Immature natural killer cell (primary cell): ENCODE data around the gene TMEM121. TPM values are rescaled to one million over a fixed set of nuclear protein-coding genes. Genes with fewer than 3 reads are reported as not detected.
A peak's percentile ranks its signal among the peaks of the same experiment; 100 is the strongest.
"Not testable (repeated sequence)": the region's sequence is repeated elsewhere in the genome, so short reads cannot be mapped to it uniquely, and the experiment has no call there.

Source experiments
- DNase-seq, 3 donors: peaks; one replicate each; pipeline ENCODE4 v3.0.0; 2022; ENCODE audit warnings: mixed read lengths in 1 of 3
- H3K27ac Mint-ChIP-seq, 6 donors: one replicate each; pipeline ENCODE4 v1.8.0; 2020; ENCODE audit warnings: mixed read lengths in 6 of 6, mild to moderate bottlenecking in 5 of 6, inconsistent platforms in 4 of 6, moderate library complexity in 3 of 6
- H3K27me3 Mint-ChIP-seq, 3 donors: one replicate each; pipeline ENCODE4 v1.8.0; 2020 to 2021; ENCODE audit warnings: low read depth in 3 of 3, mild to moderate bottlenecking in 3 of 3, mixed read lengths in 3 of 3, moderate library complexity in 3 of 3, inconsistent platforms in 1 of 3
- H3K36me3 Mint-ChIP-seq, 3 donors: one replicate each; pipeline ENCODE4 v1.8.0; 2020; ENCODE audit warnings: mixed read lengths in 3 of 3, inconsistent platforms in 2 of 3, mild to moderate bottlenecking in 2 of 3
- H3K4me1 Mint-ChIP-seq, 2 donors: one replicate each; pipeline ENCODE4 v1.8.0; 2020; ENCODE audit warnings: inconsistent platforms in 2 of 2, mild to moderate bottlenecking in 2 of 2, mixed read lengths in 2 of 2, moderate library complexity in 1 of 2
- H3K4me3 Mint-ChIP-seq, 5 donors: one replicate each; pipeline ENCODE4 v1.8.0; 2020; ENCODE audit warnings: mild to moderate bottlenecking in 5 of 5, mixed read lengths in 5 of 5, inconsistent platforms in 3 of 5, moderate library complexity in 3 of 5
- H3K9me3 Mint-ChIP-seq, 6 donors: one replicate each; pipeline ENCODE4 v1.8.0; 2020; ENCODE audit warnings: mild to moderate bottlenecking in 6 of 6, mixed read lengths in 6 of 6, inconsistent platforms in 4 of 6, moderate library complexity in 3 of 6
- polyA plus RNA-seq, 3 donors: library from polyadenylated mRNA; unstranded; fragments of 300-500 nt; fragmentation: Illumina TruSeq; gene quantifications; one replicate each; pipeline ENCODE4 v1.2.3, GENCODE V29; 2021

TMEM121 gene
- polyA plus RNA-seq, 3 donors from 2014 or later = 1.1 to 1.4 TPM; not detected in 1

DNA sequence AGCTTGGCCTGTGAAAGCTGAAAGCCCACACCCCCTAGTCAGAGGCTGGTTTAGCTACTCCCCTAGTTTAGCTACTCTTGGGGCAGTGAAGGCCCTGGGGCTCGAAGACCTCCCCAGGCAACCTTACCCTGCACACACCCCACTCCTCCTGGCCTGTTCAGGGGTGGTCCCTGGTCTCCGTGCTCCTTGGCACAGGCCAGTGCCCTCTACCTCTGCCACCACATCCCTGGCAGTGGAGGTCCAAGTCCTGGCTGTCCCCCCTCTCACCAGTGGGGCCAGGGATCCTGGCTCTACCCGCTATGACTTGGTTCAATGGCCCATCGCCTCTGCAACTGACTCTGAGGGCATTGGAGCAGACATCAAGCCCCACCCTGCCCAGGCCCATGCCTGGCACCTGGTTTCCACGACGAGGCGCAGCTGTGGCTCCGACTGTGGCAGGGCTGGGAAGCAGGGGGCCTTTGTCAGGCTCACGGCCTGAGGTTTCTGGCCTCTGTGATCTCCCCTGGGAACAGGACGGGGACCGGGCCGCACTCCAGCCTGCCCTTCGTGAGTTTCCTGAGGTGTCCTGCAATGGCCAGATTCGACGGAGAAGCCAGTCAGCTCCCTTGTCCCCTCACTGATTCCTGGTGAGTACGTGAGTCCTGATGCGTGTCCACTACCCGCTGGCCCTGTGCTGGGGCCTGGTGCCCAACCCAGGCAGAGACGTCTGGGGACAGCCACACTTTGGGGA is 5.7 kb downstream of the TMEM121 start:
- DNase-seq = no peak
- Mint-ChIP-seq H3K4me3 (peak overlapping the region in 1 of 5 donors; percentile 13), H3K4me1 (peaks cover 6 to 10% of the 10 kb centered on the region in 2 donors), H3K9me3 (no peaks in the 10 kb centered on the region), H3K27ac (no peak overlapping the region), H3K36me3 (no peaks in the 10 kb centered on the region), H3K27me3 (peaks cover 2 to 9% (median 6%) of the 10 kb centered on the region in 3 donors)

DNA sequence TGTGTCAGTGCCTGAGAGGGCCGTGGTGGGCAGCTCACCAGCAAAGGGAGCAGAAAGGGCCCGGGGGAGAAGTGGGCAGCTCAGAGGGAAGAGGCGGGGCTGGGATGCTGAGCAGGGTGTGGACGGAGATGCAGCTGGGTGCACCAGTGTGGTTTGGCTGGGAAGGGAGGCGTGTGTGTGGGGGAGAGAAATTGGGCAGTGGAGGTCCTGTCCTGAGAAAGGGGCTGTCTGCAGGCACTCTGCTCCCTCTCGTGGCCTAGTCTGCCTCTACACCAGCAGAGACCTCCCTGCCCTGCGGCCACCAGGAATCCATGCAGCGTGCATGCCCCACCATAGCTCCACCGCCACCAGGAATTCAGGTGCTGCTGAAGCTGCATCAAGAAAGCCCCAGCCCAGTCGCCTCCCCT is 6.4 kb downstream of the TMEM121 start:
- no peak for DNase-seq
- Mint-ChIP-seq H3K9me3 (no peaks in the 10 kb centered on the region), H3K27me3 (peaks cover 2 to 7% (median 6%) of the 10 kb centered on the region in 3 donors), H3K27ac (no peak overlapping the region), H3K4me1 (peaks cover 4 to 6% of the 10 kb centered on the region in 2 donors), H3K4me3 (no peak overlapping the region), H3K36me3 (no peaks in the 10 kb centered on the region)

DNA sequence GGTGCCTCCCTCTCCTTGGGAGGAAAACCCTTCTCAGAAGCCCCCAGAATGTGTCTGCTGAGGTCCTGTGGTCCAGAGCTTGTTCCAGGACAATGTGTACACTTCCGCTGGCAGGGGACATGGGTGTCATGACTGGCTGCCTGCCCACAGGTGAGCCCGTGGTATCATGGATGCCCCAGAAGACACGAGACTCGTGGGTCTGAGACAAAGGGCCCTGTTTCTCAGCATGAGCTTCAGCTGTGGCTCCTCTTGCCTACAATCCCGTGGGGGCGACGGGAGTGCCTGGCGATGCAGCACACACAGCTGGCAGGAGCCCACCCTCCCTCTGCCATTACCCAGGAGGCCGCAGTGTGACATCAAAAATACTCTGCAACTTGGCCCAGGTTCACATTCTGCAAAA is 7.0 kb downstream of the TMEM121 start:
- H3K36me3 Mint-ChIP-seq = no peaks in the 10 kb centered on the region
- H3K4me3 Mint-ChIP-seq = no peak overlapping the region
- H3K27ac Mint-ChIP-seq = no peak overlapping the region
- H3K4me1 Mint-ChIP-seq = peaks cover 5 to 6% of the 10 kb centered on the region in 2 donors
- DNase-seq = no peak
- H3K9me3 Mint-ChIP-seq = no peaks in the 10 kb centered on the region
- peaks cover 3 to 7% (median 6%) of the 10 kb centered on the region in 3 donors for H3K27me3 Mint-ChIP-seq

DNA sequence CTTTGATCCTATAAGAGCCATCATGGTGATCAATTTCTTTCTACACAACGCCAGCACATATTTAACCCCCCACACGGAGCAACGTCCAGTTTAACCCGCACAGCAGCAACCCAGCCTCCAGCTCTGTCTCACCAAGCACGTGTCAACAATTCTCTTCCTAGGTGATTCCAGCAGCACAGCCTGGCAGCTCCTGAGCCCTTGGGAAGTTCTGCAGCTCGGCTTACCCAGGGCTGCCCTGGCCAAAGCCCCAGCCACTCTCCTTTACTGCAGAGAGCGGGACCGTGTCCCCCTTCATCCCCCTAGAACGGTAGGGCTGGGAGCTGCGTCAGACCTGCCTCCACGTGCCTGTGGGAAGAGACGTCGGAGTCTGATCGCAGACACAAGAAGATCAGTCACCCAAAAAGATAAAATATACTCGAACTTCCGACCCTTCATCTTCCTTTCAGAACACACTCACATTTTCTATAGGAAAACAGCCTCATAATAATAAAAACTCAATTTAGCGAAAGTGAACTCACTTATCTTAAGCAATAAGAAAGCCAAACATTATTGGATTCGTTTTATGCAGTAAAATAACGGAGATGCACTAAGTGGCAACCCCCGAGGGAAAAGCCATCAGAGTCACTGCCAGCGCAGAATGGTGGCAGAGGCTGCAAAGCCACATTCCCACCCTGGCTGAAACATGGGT is 7.6 kb downstream of the TMEM121 start:
- H3K9me3 Mint-ChIP-seq = no peaks in the 10 kb centered on the region
- H3K4me3 Mint-ChIP-seq = no peak overlapping the region
- H3K4me1 Mint-ChIP-seq = peaks cover 3% of the 10 kb centered on the region in 2 donors
- no peak for DNase-seq
- H3K36me3 Mint-ChIP-seq = no peaks in the 10 kb centered on the region
- H3K27ac Mint-ChIP-seq = no peak overlapping the region
- H3K27me3 Mint-ChIP-seq = peaks cover 2 to 8% (median 6%) of the 10 kb centered on the region in 3 donors

DNA sequence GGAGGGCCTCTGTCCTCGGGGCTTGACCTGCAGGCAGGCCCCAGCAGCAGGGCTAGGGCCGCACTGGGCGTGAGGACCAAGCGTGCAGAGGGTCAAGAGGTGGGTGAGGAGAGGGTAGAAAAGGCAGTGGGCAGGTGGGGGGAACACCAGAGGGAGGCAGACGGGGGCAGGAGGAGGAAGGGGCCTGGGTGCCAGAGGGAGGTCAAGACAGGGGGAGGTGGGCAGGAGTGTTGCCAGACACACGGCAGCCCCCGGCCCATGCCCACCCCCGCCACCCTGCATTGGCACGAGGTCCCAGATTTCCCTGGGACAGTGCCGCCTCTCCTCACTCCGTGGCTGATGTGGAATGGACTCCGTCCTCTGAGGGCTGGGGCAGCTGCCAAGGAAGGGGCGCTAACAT is 8.2 kb downstream of the TMEM121 start:
- Mint-ChIP-seq H3K4me3 (no peak overlapping the region), H3K27me3 (peaks cover 5 to 8% (median 6%) of the 10 kb centered on the region in 3 donors), H3K4me1 (peaks cover 0 to 3% of the 10 kb centered on the region in 2 donors), H3K36me3 (no peaks in the 10 kb centered on the region), H3K27ac (no peak overlapping the region), H3K9me3 (no peaks in the 10 kb centered on the region)
- no peak for DNase-seq

DNA sequence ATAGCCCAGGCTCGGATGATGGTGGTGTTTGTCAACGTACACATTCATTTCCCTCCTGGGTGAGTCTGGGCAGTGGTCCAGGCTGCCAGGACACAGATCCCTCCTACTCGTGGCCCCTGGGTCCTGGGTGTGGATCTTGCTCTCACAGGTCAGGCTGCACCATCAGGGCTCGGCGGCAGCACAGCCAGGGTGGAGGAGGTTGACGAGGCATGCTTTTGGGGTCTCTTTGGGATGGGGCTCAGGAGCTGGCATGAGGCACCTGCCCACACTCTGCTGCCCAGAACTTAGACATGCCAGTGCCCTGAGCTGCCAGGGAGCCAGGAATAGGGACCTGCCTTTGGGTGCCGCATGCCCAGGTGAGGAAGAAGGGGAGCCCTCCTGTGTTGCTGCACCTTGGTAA is 9.7 kb downstream of the TMEM121 start:
- H3K4me1 Mint-ChIP-seq = peaks cover 0 to 1% of the 10 kb centered on the region in 2 donors
- H3K27ac Mint-ChIP-seq = no peak overlapping the region
- H3K27me3 Mint-ChIP-seq = peaks cover 2 to 8% (median 6%) of the 10 kb centered on the region in 3 donors
- no peak for DNase-seq
- no peaks in the 10 kb centered on the region for H3K9me3 Mint-ChIP-seq
- no peaks in the 10 kb centered on the region for H3K36me3 Mint-ChIP-seq
- H3K4me3 Mint-ChIP-seq = no peak overlapping the region

DNA sequence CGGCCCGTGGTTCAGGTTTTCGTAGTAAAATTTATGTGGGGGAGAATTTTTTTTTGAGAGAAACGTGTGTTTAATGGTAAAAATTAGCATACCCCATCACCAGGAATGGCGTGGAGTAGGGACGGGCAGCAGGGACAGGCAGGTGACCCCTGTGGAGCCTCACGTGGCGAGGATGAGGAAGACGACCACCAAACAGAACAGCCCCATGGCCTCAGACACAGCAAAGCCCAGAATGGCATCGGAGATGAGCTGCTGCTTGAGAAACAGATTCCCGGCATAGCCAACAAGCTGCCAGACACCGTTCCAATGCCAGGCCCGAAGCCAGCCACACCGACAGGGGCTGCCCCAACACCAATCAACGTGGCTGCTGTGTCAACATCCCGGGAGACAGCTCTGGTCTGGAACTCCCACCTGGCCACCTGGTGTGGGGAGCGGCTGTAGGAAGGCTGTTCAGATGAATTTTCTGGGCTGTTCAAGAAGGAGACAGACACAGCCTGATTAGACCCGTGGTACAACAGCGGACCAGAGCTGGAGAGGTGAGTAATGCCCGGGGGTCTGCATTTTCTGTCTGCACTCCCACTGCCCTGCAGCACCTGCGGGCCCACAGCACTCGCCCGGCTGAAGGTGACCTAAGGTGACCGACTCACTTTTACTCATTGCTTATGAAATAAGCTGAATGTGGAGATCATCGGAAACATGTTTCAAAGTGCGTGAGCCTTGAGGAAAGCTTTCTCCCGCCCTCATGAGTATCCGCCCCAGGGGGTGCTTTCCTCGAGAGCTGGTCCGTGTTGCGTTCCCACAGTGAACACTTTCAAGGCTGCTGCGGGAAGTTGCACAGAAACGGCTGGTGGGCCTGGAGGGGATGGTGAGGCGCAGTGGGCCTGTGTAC is 10.6 kb downstream of the TMEM121 start:
- peaks cover 0 to 1% of the 10 kb centered on the region in 2 donors for H3K4me1 Mint-ChIP-seq
- peaks cover 0 to 3% (median 0%) of the 10 kb centered on the region in 6 donors for H3K9me3 Mint-ChIP-seq
- H3K27ac Mint-ChIP-seq = no peak overlapping the region
- peaks cover 0 to 3% (median 0%) of the 10 kb centered on the region in 3 donors for H3K36me3 Mint-ChIP-seq
- no peak for DNase-seq
- no peak overlapping the region for H3K4me3 Mint-ChIP-seq
- peaks cover 2 to 8% (median 6%) of the 10 kb centered on the region in 3 donors for H3K27me3 Mint-ChIP-seq

DNA sequence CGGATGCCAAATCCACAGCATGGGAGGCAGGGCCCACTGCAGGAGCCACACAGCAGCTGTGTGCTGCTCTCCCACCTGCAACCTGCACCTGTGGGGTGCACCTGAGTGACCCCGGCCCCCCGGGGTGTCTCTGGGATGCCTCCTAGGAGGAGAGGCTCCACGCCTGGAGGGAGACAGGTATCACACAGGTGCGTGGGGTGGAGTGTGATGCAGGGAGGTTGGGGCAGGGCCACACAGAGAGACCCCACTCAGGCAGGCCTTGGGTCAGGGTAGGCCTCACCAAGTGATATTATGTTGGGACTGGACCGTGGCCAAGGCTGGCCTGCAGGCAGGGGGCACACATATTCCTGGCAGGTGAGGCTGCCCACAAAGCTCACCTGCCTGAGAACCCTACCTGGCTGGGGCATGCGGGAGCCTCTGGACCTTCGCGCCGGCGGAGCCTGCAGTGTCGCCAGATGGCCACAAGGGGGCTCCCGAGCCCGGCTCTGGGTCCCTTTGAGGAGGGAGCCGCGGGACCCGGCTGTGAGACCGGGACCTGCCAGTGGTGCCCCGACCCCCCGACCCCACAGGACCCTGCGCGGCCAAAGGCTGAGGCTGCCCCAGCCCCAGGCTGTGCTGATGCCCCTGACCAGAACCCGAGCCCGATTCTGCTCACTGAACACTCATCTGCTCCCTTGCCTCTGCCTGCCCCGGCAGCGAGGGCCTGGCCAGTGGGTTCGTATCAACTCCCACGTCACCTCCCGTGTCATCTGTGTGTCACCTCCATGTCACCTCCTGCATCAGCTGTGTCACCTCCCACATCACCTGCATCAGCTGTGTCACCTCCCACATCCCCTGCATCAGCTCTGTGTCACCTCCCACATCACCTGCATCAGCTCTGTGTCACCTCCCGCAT is 11.4 kb downstream of the TMEM121 start:
- no peak overlapping the region for H3K4me3 Mint-ChIP-seq
- H3K27me3 Mint-ChIP-seq = peaks cover 2 to 6% (median 6%) of the 10 kb centered on the region in 3 donors
- no peak overlapping the region for H3K27ac Mint-ChIP-seq
- peak; percentile 53 to 61 (median 57) for DNase-seq
- peaks cover 0 to 1% of the 10 kb centered on the region in 2 donors for H3K4me1 Mint-ChIP-seq
- peaks cover 0 to 3% (median 0%) of the 10 kb centered on the region in 6 donors for H3K9me3 Mint-ChIP-seq
- peaks cover 0 to 3% (median 0%) of the 10 kb centered on the region in 3 donors for H3K36me3 Mint-ChIP-seq

DNA sequence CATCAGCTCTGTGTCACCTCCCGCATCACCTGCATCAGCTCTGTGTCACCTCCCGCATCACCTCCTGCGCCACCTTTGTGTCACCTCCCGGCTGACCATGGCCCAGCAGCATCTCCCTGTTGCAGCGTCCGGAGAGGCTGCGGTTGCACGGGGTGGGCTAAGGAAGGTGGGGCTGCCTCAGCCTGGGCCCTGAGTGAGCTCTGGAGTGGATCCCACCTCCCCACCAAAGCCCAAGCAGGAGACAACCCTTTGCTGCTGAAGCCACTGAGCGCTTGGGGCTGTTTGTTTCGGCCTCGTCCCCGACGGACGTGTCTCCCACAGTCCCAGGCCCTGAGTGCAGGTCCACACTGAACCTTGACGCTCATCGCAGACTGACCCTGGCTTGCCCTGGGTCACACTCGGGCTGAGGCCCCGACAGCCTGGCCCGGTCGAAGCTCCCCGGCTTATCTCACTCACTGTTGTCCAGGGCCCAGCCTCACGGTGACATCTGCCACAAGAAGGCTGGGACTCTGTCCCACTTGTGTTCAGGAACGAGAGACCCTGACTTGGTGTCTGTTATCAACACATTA is 12.2 kb downstream of the TMEM121 start:
- H3K4me3 Mint-ChIP-seq = no peak overlapping the region
- H3K27ac Mint-ChIP-seq = no peak overlapping the region
- peaks cover 0 to 7% (median 0%) of the 10 kb centered on the region in 6 donors for H3K9me3 Mint-ChIP-seq
- H3K4me1 Mint-ChIP-seq = peaks cover 0 to 1% of the 10 kb centered on the region in 2 donors
- H3K36me3 Mint-ChIP-seq = peaks cover 0 to 3% (median 0%) of the 10 kb centered on the region in 3 donors
- DNase-seq = no peak
- H3K27me3 Mint-ChIP-seq = peaks cover 2 to 11% (median 6%) of the 10 kb centered on the region in 3 donors

DNA sequence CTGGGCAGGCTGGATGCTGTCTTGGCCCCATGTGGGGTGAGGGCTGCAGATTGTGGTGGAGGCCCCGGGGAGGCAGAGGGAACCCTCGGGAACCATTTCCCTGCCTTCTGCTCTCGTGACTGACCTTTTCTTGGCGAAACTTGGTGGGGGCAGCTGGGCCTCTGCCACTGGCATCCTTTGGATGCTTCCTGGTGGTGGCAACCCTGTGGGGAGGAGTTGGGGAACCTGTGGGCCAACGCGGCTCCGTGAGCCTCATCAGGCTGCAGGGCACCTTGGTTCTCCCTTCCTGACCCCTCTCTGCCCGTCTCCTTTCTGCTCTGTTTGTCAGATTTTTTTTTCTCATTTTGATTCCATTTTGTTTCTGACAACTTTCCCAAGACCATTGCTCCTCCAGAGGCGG is 14.4 kb downstream of the TMEM121 start:
- DNase-seq = no peak
- Mint-ChIP-seq H3K27me3 (peaks cover 0 to 13% (median 8%) of the 10 kb centered on the region in 3 donors), H3K4me3 (no peak overlapping the region), H3K27ac (no peak overlapping the region), H3K9me3 (peaks cover 0 to 7% (median 0%) of the 10 kb centered on the region in 6 donors), H3K4me1 (peaks cover 0 to 1% of the 10 kb centered on the region in 2 donors), H3K36me3 (peaks cover 0 to 3% (median 0%) of the 10 kb centered on the region in 3 donors)

DNA sequence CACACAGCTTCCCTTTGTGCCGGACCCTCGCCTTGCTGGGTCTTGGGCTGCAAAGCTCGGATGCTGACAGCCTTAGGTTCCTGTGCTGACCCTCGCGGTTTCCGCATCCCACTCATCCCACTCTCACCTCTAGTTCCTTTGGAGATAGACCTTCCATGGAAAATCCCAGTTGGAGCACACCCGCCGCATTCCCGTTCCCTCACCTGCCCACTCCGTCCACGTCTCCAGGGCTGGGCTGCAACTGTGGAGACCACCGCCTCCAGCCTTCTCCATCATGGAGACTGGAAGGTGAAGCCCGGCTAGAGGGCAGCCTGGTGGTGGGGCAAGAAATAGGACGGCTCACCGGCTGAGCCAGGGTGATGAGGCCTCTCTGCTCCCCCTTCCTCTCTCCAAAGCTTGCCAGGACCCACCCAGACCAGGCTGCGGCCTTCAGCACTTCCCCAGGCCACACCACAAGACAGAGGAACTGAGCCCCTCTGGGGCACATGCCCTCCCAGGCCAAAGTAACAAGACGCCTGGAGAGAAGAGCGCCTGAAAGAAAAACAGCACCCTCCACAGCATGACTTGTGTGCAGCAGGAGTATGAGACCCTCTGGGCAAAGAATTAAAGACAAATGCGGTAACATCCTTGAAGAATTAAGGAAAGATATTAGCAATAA is 15.0 kb downstream of the TMEM121 start:
- Mint-ChIP-seq H3K36me3 (peaks cover 0 to 3% (median 0%) of the 10 kb centered on the region in 3 donors), H3K9me3 (peaks cover 0 to 7% (median 0%) of the 10 kb centered on the region in 6 donors), H3K27ac (no peak overlapping the region), H3K27me3 (peaks cover 0 to 13% (median 8%) of the 10 kb centered on the region in 3 donors), H3K4me3 (no peak overlapping the region), H3K4me1 (peaks cover 0 to 1% of the 10 kb centered on the region in 2 donors)
- no peak for DNase-seq

DNA sequence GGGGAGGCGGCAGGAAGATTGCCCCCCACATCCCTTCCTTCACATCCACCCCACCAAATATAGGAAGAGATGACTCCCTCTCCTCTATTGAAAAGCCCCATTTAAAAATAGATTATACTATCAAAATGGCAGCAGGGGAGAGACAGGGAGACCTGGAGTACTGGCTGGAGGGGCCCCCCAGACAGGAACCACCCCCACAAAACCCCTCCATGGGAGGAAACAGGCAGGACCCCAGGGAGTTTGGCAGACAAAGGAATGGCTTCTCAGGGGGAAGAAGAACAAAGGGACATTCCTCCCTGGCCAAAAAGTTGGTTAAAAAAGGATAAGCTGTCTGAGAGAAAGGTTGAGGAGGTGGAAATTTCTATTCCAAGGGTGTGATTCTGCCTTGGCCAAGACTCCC is 19.3 kb downstream of the TMEM121 start:
- not testable (repeated sequence) for H3K9me3 Mint-ChIP-seq, H3K27me3 Mint-ChIP-seq, DNase-seq, H3K4me1 Mint-ChIP-seq, H3K27ac Mint-ChIP-seq, H3K36me3 Mint-ChIP-seq, H3K4me3 Mint-ChIP-seq
